Kidney (tissue), 14 donors: ENCODE measurements around the gene PADI6. TPM values are rescaled to one million over a fixed set of nuclear protein-coding genes. Genes with fewer than 3 reads are reported as not detected.
A peak's percentile ranks its signal among the peaks of the same experiment; 100 is the strongest.

Source experiments
- DNase-seq, 5 donors: peaks; one replicate each; pipeline ENCODE4 v3.0.0-alpha.2; 2013 to 2020
- FAIRE-seq: peaks from 2 replicates; lab custom pipeline; 2012; peaks lifted over from hg19 to GRCh38; lab: Jason Lieb, UNC
- H3K27ac ChIP-seq, 2 donors: one replicate each; pipeline ENCODE4 v1.7.0; 2013; ENCODE audit warnings: low read depth in 2 of 2, low read length in 2 of 2, inconsistent platforms in 1 of 2
- H3K27me3 ChIP-seq: one replicate; pipeline ENCODE4 v1.7.1; 2013; ENCODE audit warnings: low read length, inconsistent platforms; ENCODE audit not compliant: control insufficient read depth, insufficient read depth
- H3K36me3 ChIP-seq, 3 donors: one replicate each; pipeline versions ENCODE4 v1.7.0 to v1.7.1; 2013; ENCODE audit warnings: low read length in 3 of 3, control low read depth in 1 of 3, inconsistent platforms in 1 of 3; ENCODE audit not compliant: insufficient read depth in 3 of 3, control insufficient read depth in 2 of 3
- H3K4me1 ChIP-seq, 3 donors: one replicate each; pipeline versions ENCODE4 v1.7.0 to v1.7.1; 2013; ENCODE audit warnings: low read length in 3 of 3, inconsistent platforms in 1 of 3, low read depth in 1 of 3; ENCODE audit not compliant: control insufficient read depth in 2 of 3, insufficient read depth in 2 of 3
- H3K4me3 ChIP-seq, 3 donors: one replicate each; pipeline versions ENCODE4 v1.7.0 to v1.8.1; 2013; ENCODE audit warnings: low read length in 3 of 3, control low read depth in 1 of 3, inconsistent platforms in 1 of 3
- H3K9ac ChIP-seq, 3 donors: one replicate each; pipeline versions ENCODE4 v1.7.0 to v1.7.1; 2013; ENCODE audit warnings: low read length in 3 of 3, control low read depth in 1 of 3, inconsistent platforms in 1 of 3
- H3K9me3 ChIP-seq, 3 donors: one replicate each; pipeline versions ENCODE4 v1.7.0 to v1.7.1; 2013; ENCODE audit warnings: low read length in 3 of 3, control low read depth in 1 of 3, inconsistent platforms in 1 of 3; ENCODE audit not compliant: control insufficient read depth in 2 of 3, insufficient read depth in 1 of 3
- CTCF ChIP-seq: IDR thresholded peaks from 3 replicates; pipeline ENCODE4 v1.5.1; 2012; ENCODE audit warnings: mild to moderate bottlenecking, moderate library complexity, borderline replicate concordance; ENCODE audit not compliant: insufficient read depth; ENCODE audit errors: extremely low read depth
- intact Hi-C: fragments of 100-400 bp; cut with DNase I; formaldehyde crosslinking; loops from one replicate; pipeline ENCODE4 v1.11.1; 2022
- polyA plus RNA-seq: library from polyadenylated mRNA; stranded (reverse); fragments of 350-450 nt; fragmentation: Illumina TruSeq; extraction: RNeasy Lipid Tissue Mini Kit (QIAGEN cat#74804); gene quantifications from one replicate; pipeline ENCODE4 v1.2.3, GENCODE V29; 2014; ENCODE audit warnings: low read depth, low replicate concordance; ENCODE audit not compliant: insufficient read depth
- total RNA-seq: library from RNA; stranded (reverse); fragmentation: NEBNext Ultra II Directional; extraction: Animal tissue kit (Norgen Biotek cat#: 25700); gene quantifications from one replicate; pipeline ENCODE4 v1.2.1, GENCODE V29; 2021
- donor health status: control.
- donor health status: control.
- donor health status: control.
- donor health status: control.
- donor health status: control.
- donor health status: DM: yes; HTN: yes; CAD: no.
- donor health status: Normal renal cell carcinoma (clear cell type).

Gene PADI6
- total and polyA plus RNA-seq, 2 donors from 2014 or later, result not detected

- peak in 4 of 5 donors; percentile 59 to 78 (median 66) for DNase-seq
- H3K4me1 ChIP-seq, result no peaks in the 10 kb centered on the region
- H3K27ac ChIP-seq, result no peak overlapping the region
- H3K36me3 ChIP-seq, result peaks cover 9 to 38% (median 28%) of the 10 kb centered on the region in 3 donors
- TF ChIP-seq CTCF, result peak; percentile 97
- intact Hi-C loops, result no loop called here
- H3K4me3 ChIP-seq, result no peak overlapping the region
- H3K9ac ChIP-seq, result no peak overlapping the region
- no peak for FAIRE-seq
- H3K9me3 ChIP-seq, result no peaks in the 10 kb centered on the region
- no peaks in the 10 kb centered on the region for H3K27me3 ChIP-seq
These were observed 47.8 kb downstream of the PADI6 start for GRCh38 chr1:17419626-17420328.

- no peak overlapping the region for H3K9ac ChIP-seq
- H3K9me3 ChIP-seq, result no peaks in the 10 kb centered on the region
- H3K36me3 ChIP-seq, result peaks cover 8 to 34% (median 26%) of the 10 kb centered on the region in 3 donors
- H3K27me3 ChIP-seq, result no peaks in the 10 kb centered on the region
- no peaks in the 10 kb centered on the region for H3K4me1 ChIP-seq
- DNase-seq (no peak), FAIRE-seq (no peak)
- no peak overlapping the region for H3K4me3 ChIP-seq
- TF ChIP-seq CTCF, result no peak
- intact Hi-C loops, result no loop called here
- no peak overlapping the region for H3K27ac ChIP-seq
These were observed 48.5 kb downstream of the PADI6 start for GRCh38 chr1:17420391-17420918.

- FAIRE-seq (no peak), DNase-seq (no peak)
- no peaks in the 10 kb centered on the region for H3K27me3 ChIP-seq
- H3K9me3 ChIP-seq, result no peaks in the 10 kb centered on the region
- TF ChIP-seq CTCF, result no peak
- H3K9ac ChIP-seq, result no peak overlapping the region
- intact Hi-C loops, result no loop called here
- no peak overlapping the region for H3K4me3 ChIP-seq
- no peak overlapping the region for H3K27ac ChIP-seq
- no peaks in the 10 kb centered on the region for H3K4me1 ChIP-seq
- H3K36me3 ChIP-seq, result peaks cover 4 to 33% (median 24%) of the 10 kb centered on the region in 3 donors
These were observed 50.5 kb downstream of the PADI6 start for GRCh38 chr1:17422461-17422860.
